Fibroblast of lung (primary cell): ENCODE data around the gene POFUT1. TPM values are rescaled to one million over a fixed set of nuclear protein-coding genes. Genes with fewer than 3 reads are reported as not detected.

Experiments
- DNase-seq, 2 donors: peaks; one replicate each; pipeline versions ENCODE4 v3.0.0 to v3.0.0-alpha.2; 2010; ENCODE audit warnings: low read depth in 2 of 2
- H2AFZ ChIP-seq: 2 replicates; pipeline ENCODE4 v1.5.1; 2012; ENCODE audit warnings: low read length, control low read depth, inconsistent platforms
- H3K27ac ChIP-seq: 2 replicates; pipeline ENCODE4 v1.5.1; 2011; ENCODE audit warnings: low read length, control low read depth; ENCODE audit not compliant: insufficient read depth
- H3K27me3 ChIP-seq: 2 replicates; pipeline ENCODE4 v1.5.1; 2011; ENCODE audit warnings: mild to moderate bottlenecking, low read length; ENCODE audit not compliant: control insufficient read depth, insufficient read depth
- H3K36me3 ChIP-seq: 2 replicates; pipeline ENCODE4 v1.5.1; 2011; ENCODE audit warnings: low read length; ENCODE audit not compliant: control insufficient read depth, insufficient read depth
- H3K4me1 ChIP-seq: 2 replicates; pipeline ENCODE4 v1.5.1; 2011; ENCODE audit warnings: low read length; ENCODE audit not compliant: control insufficient read depth, insufficient read depth; ENCODE audit errors: extremely low read depth
- H3K4me2 ChIP-seq: 2 replicates; pipeline ENCODE4 v1.5.1; 2011; ENCODE audit warnings: low read length, control low read depth; ENCODE audit not compliant: insufficient read depth; ENCODE audit errors: extremely low read depth
- H3K4me3 ChIP-seq, 4 experiments: fragments of 200-600 bp in 1 of 4; sonication (generic) in 1 of 4; replicated peaks in 1 of 4; 2 replicates each; pipeline ENCODE4 v1.5.1; 2011 to 2016; ENCODE audit warnings: low read length in 4 of 4, low read depth in 3 of 4, mild to moderate bottlenecking in 3 of 4, control low read depth in 2 of 4, inconsistent platforms in 1 of 4, mixed read lengths in 1 of 4; ENCODE audit not compliant: insufficient read depth in 1 of 4; ENCODE audit errors: control extremely low read depth in 1 of 4
- H3K79me2 ChIP-seq: 2 replicates; pipeline ENCODE4 v1.5.1; 2012; ENCODE audit warnings: mild to moderate bottlenecking, low read length, inconsistent platforms; ENCODE audit not compliant: control insufficient read depth, insufficient read depth
- H3K9ac ChIP-seq: 2 replicates; pipeline ENCODE4 v1.5.1; 2011; ENCODE audit warnings: mild to moderate bottlenecking, low read length, control low read depth; ENCODE audit not compliant: insufficient read depth
- H3K9me3 ChIP-seq: 2 replicates; pipeline ENCODE4 v1.5.1; 2012; ENCODE audit warnings: low read depth, low read length; ENCODE audit not compliant: control insufficient read depth, insufficient read depth
- H4K20me1 ChIP-seq: 2 replicates; pipeline ENCODE4 v1.5.1; 2011; ENCODE audit warnings: low read length; ENCODE audit not compliant: control insufficient read depth, insufficient read depth; ENCODE audit errors: extremely low read depth
- EZH2 ChIP-seq: IDR thresholded peaks from 2 replicates; pipeline ENCODE4 v1.5.1; 2012; ENCODE audit warnings: low read length, control low read depth, mild to moderate bottlenecking; ENCODE audit errors: missing control alignments
- polyA plus RNA-seq, 2 donors: library from polyadenylated mRNA; depleted of rRNA in 1 of 2; stranded (reverse) in 1 of 2; unstranded in 1 of 2; fragments of >200 nt; gene quantifications; 2 replicates each; pipeline ENCODE4 v1.2.1, GENCODE V29; 2011 to 2012; ENCODE audit warnings: missing spikeins in 1 of 2
- total RNA-seq: library from RNA; depleted of rRNA; stranded (reverse); fragments of >200 nt; gene quantifications from 2 replicates; pipeline ENCODE4 v1.2.1, GENCODE V29; 2014
- TF ChIP-seq, protein P1 (sequence below), 2 donors: IDR thresholded peaks in 1 of 2; conservative IDR thresholded peaks in 1 of 2; 1 replicate in 1 of 2; 2 replicates in 1 of 2; pipeline ENCODE4 v1.5.1; 2011 to 2012; ENCODE audit warnings: low read length in 2 of 2, control low read depth in 1 of 2, inconsistent platforms in 1 of 2, low read depth in 1 of 2, mild to moderate bottlenecking in 1 of 2

The POFUT1 gene
- total and polyA plus RNA-seq, 2 donors (not counting 1 experiment from before 2014, with no cell fraction given) = 32.4 to 41.0 TPM

- H3K27me3 ChIP-seq = no peaks in the 10 kb centered on the region
- no peak overlapping the region for H3K9ac ChIP-seq
- no peaks in the 10 kb centered on the region for H4K20me1 ChIP-seq
- H3K36me3 ChIP-seq = peaks cover 1% of the 10 kb centered on the region
- H3K79me2 ChIP-seq = no peaks in the 10 kb centered on the region
- no peak overlapping the region for H2AFZ ChIP-seq
- no peak for TF ChIP-seq EZH2
- TF ChIP-seq, protein P1, sequence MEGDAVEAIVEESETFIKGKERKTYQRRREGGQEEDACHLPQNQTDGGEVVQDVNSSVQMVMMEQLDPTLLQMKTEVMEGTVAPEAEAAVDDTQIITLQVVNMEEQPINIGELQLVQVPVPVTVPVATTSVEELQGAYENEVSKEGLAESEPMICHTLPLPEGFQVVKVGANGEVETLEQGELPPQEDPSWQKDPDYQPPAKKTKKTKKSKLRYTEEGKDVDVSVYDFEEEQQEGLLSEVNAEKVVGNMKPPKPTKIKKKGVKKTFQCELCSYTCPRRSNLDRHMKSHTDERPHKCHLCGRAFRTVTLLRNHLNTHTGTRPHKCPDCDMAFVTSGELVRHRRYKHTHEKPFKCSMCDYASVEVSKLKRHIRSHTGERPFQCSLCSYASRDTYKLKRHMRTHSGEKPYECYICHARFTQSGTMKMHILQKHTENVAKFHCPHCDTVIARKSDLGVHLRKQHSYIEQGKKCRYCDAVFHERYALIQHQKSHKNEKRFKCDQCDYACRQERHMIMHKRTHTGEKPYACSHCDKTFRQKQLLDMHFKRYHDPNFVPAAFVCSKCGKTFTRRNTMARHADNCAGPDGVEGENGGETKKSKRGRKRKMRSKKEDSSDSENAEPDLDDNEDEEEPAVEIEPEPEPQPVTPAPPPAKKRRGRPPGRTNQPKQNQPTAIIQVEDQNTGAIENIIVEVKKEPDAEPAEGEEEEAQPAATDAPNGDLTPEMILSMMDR (conservative IDR thresholded peaks at IDR 0.05 in 1 of 2, IDR thresholded peaks at IDR 0.05 in 1 of 2; ENCODE audit: low read depth in 1 of 2, low read length in 2 of 2) = no peak
- H3K4me2 ChIP-seq = no peak overlapping the region
- no peak for DNase-seq
- no peak overlapping the region for H3K27ac ChIP-seq
- H3K4me3 ChIP-seq = no peak overlapping the region
- H3K9me3 ChIP-seq = no peaks in the 10 kb centered on the region
- H3K4me1 ChIP-seq = no peaks in the 10 kb centered on the region
These were observed 7.5 kb downstream of the POFUT1 start for GRCh38 chr20:32215147-32215546.

GRCh38 chr20:32215729-32216128 is 8.0 kb downstream of the POFUT1 start:
- H3K9ac ChIP-seq = no peak overlapping the region
- DNase-seq = no peak
- no peaks in the 10 kb centered on the region for H3K9me3 ChIP-seq
- no peak overlapping the region for H3K27ac ChIP-seq
- H3K79me2 ChIP-seq = no peaks in the 10 kb centered on the region
- no peaks in the 10 kb centered on the region for H3K27me3 ChIP-seq
- H2AFZ ChIP-seq = no peak overlapping the region
- peaks cover 1% of the 10 kb centered on the region for H3K36me3 ChIP-seq
- TF ChIP-seq, protein P1 (conservative IDR thresholded peaks at IDR 0.05 in 1 of 2, IDR thresholded peaks at IDR 0.05 in 1 of 2; ENCODE audit: low read depth in 1 of 2, low read length in 2 of 2) = no peak
- TF ChIP-seq EZH2 = no peak
- H3K4me2 ChIP-seq = no peak overlapping the region
- H3K4me1 ChIP-seq = no peaks in the 10 kb centered on the region
- H4K20me1 ChIP-seq = no peaks in the 10 kb centered on the region
- H3K4me3 ChIP-seq = no peak overlapping the region

DNA sequence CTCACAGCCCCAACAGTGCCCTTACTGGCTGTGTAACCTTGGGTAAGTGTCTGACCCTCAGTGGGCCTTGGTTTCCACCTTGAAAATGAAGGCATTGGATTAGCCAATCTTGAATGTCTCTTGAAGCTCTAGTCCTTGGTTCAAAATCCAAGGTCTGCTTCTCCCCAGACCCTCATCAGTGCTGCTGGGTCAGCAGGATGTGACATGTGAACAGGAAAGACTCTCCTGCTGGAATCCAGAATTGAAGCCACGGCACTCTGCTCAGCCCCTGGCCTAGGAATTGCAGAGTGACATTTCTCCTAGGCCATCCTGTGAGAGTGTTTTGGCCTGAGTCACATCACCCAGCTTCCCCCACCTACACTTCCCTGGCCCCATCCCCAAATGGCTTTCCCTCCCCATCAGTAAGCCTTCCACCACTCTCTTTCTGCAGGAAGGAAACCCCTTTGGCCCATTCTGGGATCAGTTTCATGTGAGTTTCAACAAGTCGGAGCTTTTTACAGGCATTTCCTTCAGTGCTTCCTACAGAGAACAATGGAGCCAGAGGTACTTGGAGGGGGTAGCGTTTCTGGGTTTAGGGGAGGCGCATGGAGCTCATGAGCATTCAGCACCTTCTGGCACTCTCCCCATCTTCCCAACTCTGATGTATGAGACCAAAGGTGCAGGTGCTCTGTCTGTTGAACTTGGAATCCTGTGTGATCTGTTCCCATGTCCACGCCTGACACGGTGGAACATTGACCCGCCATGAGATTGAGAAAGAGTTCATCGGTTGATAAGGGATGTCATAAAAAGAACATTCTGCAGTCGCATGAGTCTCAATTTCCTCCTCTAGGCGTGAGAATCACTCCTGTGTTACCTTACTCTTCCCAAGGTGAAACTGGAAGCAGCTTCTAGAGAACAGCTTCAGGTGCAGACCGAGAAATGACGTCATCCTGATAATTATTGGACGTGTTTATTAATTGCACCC is 8.8 kb downstream of the POFUT1 start:
- H3K79me2 ChIP-seq = no peaks in the 10 kb centered on the region
- H2AFZ ChIP-seq = no peak overlapping the region
- no peak overlapping the region for H3K4me2 ChIP-seq
- H3K27ac ChIP-seq = no peak overlapping the region
- H3K27me3 ChIP-seq = no peaks in the 10 kb centered on the region
- no peaks in the 10 kb centered on the region for H4K20me1 ChIP-seq
- TF ChIP-seq, protein P1 (conservative IDR thresholded peaks at IDR 0.05 in 1 of 2, IDR thresholded peaks at IDR 0.05 in 1 of 2; ENCODE audit: low read depth in 1 of 2, low read length in 2 of 2) = no peak
- no peak for TF ChIP-seq EZH2
- peaks cover 1% of the 10 kb centered on the region for H3K36me3 ChIP-seq
- H3K9ac ChIP-seq = no peak overlapping the region
- H3K4me1 ChIP-seq = no peaks in the 10 kb centered on the region
- H3K4me3 ChIP-seq = no peak overlapping the region
- no peaks in the 10 kb centered on the region for H3K9me3 ChIP-seq
- no peak for DNase-seq
